ENCODE data around the gene IFT27.

The IFT27 gene

GRCh38 chr22:36815558-36816338 lies 39.8 kb upstream of the IFT27 start:
- no peak for TF ChIP-seq TAF1 (IDR thresholded peaks at IDR 0.05; ENCODE audit: borderline replicate concordance, insufficient read depth, low read length)
- TF ChIP-seq, protein P1, sequence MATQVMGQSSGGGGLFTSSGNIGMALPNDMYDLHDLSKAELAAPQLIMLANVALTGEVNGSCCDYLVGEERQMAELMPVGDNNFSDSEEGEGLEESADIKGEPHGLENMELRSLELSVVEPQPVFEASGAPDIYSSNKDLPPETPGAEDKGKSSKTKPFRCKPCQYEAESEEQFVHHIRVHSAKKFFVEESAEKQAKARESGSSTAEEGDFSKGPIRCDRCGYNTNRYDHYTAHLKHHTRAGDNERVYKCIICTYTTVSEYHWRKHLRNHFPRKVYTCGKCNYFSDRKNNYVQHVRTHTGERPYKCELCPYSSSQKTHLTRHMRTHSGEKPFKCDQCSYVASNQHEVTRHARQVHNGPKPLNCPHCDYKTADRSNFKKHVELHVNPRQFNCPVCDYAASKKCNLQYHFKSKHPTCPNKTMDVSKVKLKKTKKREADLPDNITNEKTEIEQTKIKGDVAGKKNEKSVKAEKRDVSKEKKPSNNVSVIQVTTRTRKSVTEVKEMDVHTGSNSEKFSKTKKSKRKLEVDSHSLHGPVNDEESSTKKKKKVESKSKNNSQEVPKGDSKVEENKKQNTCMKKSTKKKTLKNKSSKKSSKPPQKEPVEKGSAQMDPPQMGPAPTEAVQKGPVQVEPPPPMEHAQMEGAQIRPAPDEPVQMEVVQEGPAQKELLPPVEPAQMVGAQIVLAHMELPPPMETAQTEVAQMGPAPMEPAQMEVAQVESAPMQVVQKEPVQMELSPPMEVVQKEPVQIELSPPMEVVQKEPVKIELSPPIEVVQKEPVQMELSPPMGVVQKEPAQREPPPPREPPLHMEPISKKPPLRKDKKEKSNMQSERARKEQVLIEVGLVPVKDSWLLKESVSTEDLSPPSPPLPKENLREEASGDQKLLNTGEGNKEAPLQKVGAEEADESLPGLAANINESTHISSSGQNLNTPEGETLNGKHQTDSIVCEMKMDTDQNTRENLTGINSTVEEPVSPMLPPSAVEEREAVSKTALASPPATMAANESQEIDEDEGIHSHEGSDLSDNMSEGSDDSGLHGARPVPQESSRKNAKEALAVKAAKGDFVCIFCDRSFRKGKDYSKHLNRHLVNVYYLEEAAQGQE (IDR thresholded peaks at IDR 0.05; ENCODE audit: insufficient read depth in 1 of 2, low read depth in 2 of 2, low read length in 2 of 2), result no peak
- no peak for TF ChIP-seq POLR2AphosphoS5 (IDR thresholded peaks at IDR 0.05; ENCODE audit: low read depth, low read length)
- TF ChIP-seq FOXP2 (optimal IDR thresholded peaks at IDR 0.05; ENCODE audit: borderline replicate concordance, extremely low read depth, extremely low read length, insufficient read depth), result no peak
- TF ChIP-seq SIN3A (IDR thresholded peaks at IDR 0.05; ENCODE audit: borderline replicate concordance, insufficient read depth, low read length), result no peak

DNA sequence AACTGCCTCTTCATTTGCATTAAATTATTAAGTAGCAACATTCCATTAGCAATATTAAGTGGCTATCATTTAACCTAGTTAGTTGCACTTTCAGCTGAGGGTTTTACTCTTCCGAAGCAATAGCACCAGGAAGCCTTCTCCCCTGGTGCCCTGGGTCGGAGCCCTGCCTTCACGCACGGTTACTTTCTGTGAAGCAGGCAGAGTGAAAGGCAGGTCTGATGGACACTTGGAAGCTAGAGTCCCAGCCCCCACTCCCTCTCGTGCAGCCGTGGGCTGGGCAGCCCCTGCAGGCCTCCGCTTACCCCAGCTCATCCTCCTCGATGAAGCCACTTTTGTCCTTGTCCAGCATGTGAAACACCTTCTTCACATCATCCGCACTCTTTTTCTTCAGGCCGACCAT lies 38.9 kb upstream of the IFT27 start:
- TF ChIP-seq FOXP2 (optimal IDR thresholded peaks at IDR 0.05; ENCODE audit: borderline replicate concordance, extremely low read depth, extremely low read length, insufficient read depth) (no peak), TAF1 (IDR thresholded peaks at IDR 0.05; ENCODE audit: borderline replicate concordance, insufficient read depth, low read length) (no peak), POLR2AphosphoS5 (IDR thresholded peaks at IDR 0.05; ENCODE audit: low read depth, low read length) (no peak), SIN3A (IDR thresholded peaks at IDR 0.05; ENCODE audit: borderline replicate concordance, insufficient read depth, low read length) (no peak)
- TF ChIP-seq, protein P1 (IDR thresholded peaks at IDR 0.05; ENCODE audit: insufficient read depth in 1 of 2, low read depth in 2 of 2, low read length in 2 of 2), result no peak

- no peak for TF ChIP-seq SIN3A (IDR thresholded peaks at IDR 0.05; ENCODE audit: borderline replicate concordance, insufficient read depth, low read length)
- no peak for TF ChIP-seq TAF1 (IDR thresholded peaks at IDR 0.05; ENCODE audit: borderline replicate concordance, insufficient read depth, low read length)
- TF ChIP-seq POLR2AphosphoS5 (IDR thresholded peaks at IDR 0.05; ENCODE audit: low read depth, low read length), result no peak
- TF ChIP-seq, protein P1 (IDR thresholded peaks at IDR 0.05; ENCODE audit: insufficient read depth in 1 of 2, low read depth in 2 of 2, low read length in 2 of 2), result no peak
- no peak for TF ChIP-seq FOXP2 (optimal IDR thresholded peaks at IDR 0.05; ENCODE audit: borderline replicate concordance, extremely low read depth, extremely low read length, insufficient read depth)
These were observed 35.3 kb upstream of the IFT27 start for GRCh38 chr22:36811094-36811800.

- TF ChIP-seq SIN3A (IDR thresholded peaks at IDR 0.05; ENCODE audit: borderline replicate concordance, insufficient read depth, low read length), result no peak
- TF ChIP-seq POLR2AphosphoS5 (IDR thresholded peaks at IDR 0.05; ENCODE audit: low read depth, low read length), result no peak
- TF ChIP-seq, protein P1 (IDR thresholded peaks at IDR 0.05; ENCODE audit: insufficient read depth in 1 of 2, low read depth in 2 of 2, low read length in 2 of 2), result no peak
These were observed 33.4 kb upstream of the IFT27 start for GRCh38 chr22:36809351-36809750.
